BJ (cell line): ENCODE measurements around the gene ROCK1. TPM values are rescaled to one million over a fixed set of nuclear protein-coding genes. Genes with fewer than 3 reads are reported as not detected.
A peak's percentile ranks its signal among the peaks of the same experiment; 100 is the strongest.

Experiments
- CTCF ChIA-PET: fragments of 350-600 bp; formaldehyde crosslinking; extraction: SDS; loops from one replicate; lab custom pipeline; 2021; ENCODE audit warnings: antibody characterized with exemption, inconsistent platforms; lab: Yijun Ruan, JAX
- POLR2A ChIA-PET: fragments of 300-600 bp; sonication (Branson Sonifier 250); formaldehyde crosslinking; extraction: SDS; loops from one replicate; lab custom pipeline; 2021; ENCODE audit warnings: antibody characterized with exemption; lab: Charles Lee
- DNase-seq: peaks from one replicate; pipeline ENCODE4 v3.0.0-alpha.2; 2011; ENCODE audit warnings: low read depth
- H3K27me3 ChIP-seq: 2 replicates; pipeline ENCODE4 v1.6.0; 2011; ENCODE audit warnings: low read length; ENCODE audit not compliant: control insufficient read depth, insufficient read depth
- H3K36me3 ChIP-seq: 2 replicates; pipeline ENCODE4 v1.5.1; 2011; ENCODE audit warnings: low read length; ENCODE audit not compliant: control insufficient read depth, insufficient read depth
- H3K4me3 ChIP-seq: 2 replicates; pipeline ENCODE4 v1.5.1; 2011; ENCODE audit warnings: low read depth, mild to moderate bottlenecking, control low read depth, low read length
- polyA minus RNA-seq: library from RNA; depleted of rRNA, polyadenylated mRNA; stranded (reverse); fragments of >200 nt; gene quantifications from 2 replicates; pipeline ENCODE4 v1.2.3, GENCODE V29; 2011; rRNA and poly(A)+ RNA removed
- polyA plus RNA-seq: library from polyadenylated mRNA; depleted of rRNA; stranded (reverse); fragments of >200 nt; gene quantifications from 2 replicates; pipeline ENCODE4 v1.2.3, GENCODE V29; 2011; rRNA removed
- TF ChIP-seq, protein P1 (sequence below): IDR thresholded peaks from 2 replicates; pipeline ENCODE4 v1.5.1; 2011; ENCODE audit warnings: low read depth, mild to moderate bottlenecking, control low read depth, inconsistent platforms, low read length, moderate library complexity; ENCODE audit not compliant: insufficient read depth

The ROCK1 gene
- 11.8 and 27.6 TPM in 2 replicates for polyA plus RNA-seq
- polyA minus RNA-seq, result 17.0 and 21.3 TPM in 2 replicates

DNA sequence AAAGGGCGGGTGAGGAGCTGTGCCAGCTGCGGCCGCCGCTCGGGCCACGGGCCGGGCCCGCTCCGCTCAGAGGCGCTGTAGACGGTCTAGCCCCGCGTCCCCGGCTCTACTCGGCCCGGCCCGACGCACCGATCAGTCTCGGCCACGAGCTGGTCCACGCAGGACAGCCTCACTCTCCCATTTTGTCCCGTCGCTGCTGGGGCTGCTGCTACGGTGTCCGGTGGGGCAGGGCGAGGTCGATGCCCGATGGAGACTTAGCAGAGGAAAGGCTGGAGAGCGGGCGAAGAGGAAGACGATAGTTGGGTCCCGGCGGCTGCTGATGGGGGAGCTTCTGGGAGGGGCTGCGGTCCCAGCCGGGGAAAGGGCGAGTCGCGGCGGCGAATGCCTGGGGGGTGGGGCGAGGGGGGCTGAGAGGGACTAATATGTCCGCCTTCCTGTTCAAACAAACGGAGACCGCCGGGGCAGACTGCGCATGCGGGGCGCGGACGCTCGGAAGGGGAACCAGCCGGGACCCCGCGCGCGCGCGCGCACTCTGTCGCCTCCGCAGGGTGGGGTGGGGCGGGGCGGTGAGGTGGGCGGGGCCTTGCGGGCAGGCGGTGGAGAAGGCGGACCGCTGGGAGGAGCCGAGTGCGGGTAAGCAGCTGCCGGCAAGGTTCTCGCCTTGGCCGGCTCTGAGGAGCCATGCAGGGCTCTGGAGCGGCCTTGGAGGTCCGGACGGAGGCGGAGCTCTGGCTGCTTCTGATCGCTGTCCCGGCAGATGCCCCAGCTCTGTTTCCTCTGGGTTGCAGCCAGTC lies at the start of gene ROCK1:
ROCK1 (minus strand) TSS at position 468 of the 794 bp plus-strand sequence. CDS start 903 bp downstream, outside the sequence.
- TF ChIP-seq, protein P1, sequence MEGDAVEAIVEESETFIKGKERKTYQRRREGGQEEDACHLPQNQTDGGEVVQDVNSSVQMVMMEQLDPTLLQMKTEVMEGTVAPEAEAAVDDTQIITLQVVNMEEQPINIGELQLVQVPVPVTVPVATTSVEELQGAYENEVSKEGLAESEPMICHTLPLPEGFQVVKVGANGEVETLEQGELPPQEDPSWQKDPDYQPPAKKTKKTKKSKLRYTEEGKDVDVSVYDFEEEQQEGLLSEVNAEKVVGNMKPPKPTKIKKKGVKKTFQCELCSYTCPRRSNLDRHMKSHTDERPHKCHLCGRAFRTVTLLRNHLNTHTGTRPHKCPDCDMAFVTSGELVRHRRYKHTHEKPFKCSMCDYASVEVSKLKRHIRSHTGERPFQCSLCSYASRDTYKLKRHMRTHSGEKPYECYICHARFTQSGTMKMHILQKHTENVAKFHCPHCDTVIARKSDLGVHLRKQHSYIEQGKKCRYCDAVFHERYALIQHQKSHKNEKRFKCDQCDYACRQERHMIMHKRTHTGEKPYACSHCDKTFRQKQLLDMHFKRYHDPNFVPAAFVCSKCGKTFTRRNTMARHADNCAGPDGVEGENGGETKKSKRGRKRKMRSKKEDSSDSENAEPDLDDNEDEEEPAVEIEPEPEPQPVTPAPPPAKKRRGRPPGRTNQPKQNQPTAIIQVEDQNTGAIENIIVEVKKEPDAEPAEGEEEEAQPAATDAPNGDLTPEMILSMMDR, result no peak
- Histone ChIP-seq H3K27me3 (no peaks in the 10 kb centered on the region), H3K36me3 (no peaks in the 10 kb centered on the region), H3K4me3 (peak within 1 kb of the TSS; percentile 96)
- DNase-seq, result peak; percentile 84
- CTCF ChIA-PET, result interaction anchor here (0.7 to 1.9 kb wide), 4 partner anchors 38 to 107 kb away, joined by 3 to 14 read pairs (median 3); no protein-coding TSS in a partner anchor
- POLR2A ChIA-PET, result interaction anchor here (0.5 to 0.8 kb wide), 3 partner anchors 59 to 118 kb away, joined by 3 to 14 read pairs (median 4); no protein-coding TSS in a partner anchor

DNA sequence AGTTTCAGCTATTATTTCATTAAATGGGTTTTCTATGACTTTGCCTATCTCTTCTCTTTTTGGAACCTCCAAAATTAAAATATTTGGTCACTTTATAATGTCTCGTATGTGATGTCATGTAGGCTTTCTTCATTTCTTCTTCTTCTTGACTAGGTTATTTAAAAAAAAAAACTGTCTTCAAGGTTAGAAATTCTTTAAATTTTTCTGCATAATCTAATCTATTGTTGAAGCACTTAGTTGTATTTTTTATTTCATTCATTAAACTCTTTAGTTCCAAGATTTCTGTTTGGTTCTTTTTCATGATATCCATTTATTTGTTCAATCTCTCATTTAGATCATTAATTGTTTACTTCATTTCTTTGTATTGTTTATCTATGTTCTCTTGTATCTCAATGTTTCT lies 43.8 kb upstream of the ROCK1 start:
- CTCF ChIA-PET, result no interaction called here

DNA sequence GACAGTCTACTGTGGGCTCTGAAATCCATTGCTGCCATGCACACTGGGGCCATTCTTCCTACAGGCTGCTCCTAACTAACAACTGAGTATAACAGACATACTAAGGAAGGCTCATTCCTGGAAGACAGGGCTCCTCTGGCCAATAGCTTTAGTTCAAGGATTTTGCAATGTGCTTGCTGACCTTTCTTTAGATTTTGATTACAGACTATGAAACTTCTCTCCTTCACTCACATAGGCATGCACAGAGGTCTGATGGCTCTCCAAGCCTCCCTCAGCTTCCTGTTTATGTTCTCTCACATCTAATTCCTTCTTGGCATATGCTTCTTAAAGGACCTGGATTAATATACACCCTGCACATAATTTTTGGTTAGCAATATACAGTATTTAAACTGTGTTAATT lies 34.4 kb upstream of the ROCK1 start:
- no peaks in the 10 kb centered on the region for H3K36me3 ChIP-seq
- H3K27me3 ChIP-seq, result no peaks in the 10 kb centered on the region
- no peak overlapping the region for H3K4me3 ChIP-seq
- CTCF ChIA-PET, result interaction anchor here (0.9 to 1.4 kb wide), 2 partner anchors 13 to 33 kb away, joined by 4 to 5 read pairs; no protein-coding TSS in a partner anchor
- POLR2A ChIA-PET, result no interaction called here
- TF ChIP-seq, protein P1, result no peak
- DNase-seq, result no peak

More for the DNA sequence above, 43.8 kb upstream of the ROCK1 start:
- no peak for DNase-seq
- POLR2A ChIA-PET, result no interaction called here
- TF ChIP-seq, protein P1, result no peak
- no peak overlapping the region for H3K4me3 ChIP-seq
- H3K36me3 ChIP-seq, result no peaks in the 10 kb centered on the region
- no peaks in the 10 kb centered on the region for H3K27me3 ChIP-seq

DNA sequence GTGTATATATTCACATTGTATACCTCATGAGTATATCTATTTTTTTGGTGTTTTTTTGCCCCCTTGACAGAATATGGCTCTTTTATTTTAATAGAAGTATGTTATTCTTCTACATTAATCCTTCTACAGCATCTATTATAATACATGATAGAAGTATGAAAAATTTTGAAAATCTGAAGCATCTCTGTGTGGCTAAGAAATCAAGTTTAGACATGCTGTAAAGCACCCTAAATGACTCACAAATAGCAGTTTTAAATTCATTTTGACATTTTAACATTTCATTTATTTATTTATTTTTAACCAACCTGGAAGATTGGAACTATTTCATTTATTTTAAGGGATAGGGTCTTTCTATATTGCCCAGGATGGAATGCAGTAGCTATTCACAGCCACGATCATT lies 33.8 kb upstream of the ROCK1 start:
- TF ChIP-seq, protein P1, result no peak
- H3K27me3 ChIP-seq, result no peaks in the 10 kb centered on the region
- no peak for DNase-seq
- H3K4me3 ChIP-seq, result no peak overlapping the region
- ChIA-PET POLR2A (no interaction called here), CTCF (interaction anchor here (0.9 to 1.4 kb wide), 3 partner anchors 13 to 33 kb away, joined by 4 to 5 read pairs (median 4); no protein-coding TSS in a partner anchor)
- H3K36me3 ChIP-seq, result no peaks in the 10 kb centered on the region
